Hematopoietic multipotent progenitor cell treated with erythropoietin and hydrocortisone succinate and interleukin-3 and kit ligand, for 4 days (in vitro differentiated cells): ENCODE measurements around the gene PDGFA.

Source experiments
- DNase-seq: peaks from one replicate; pipeline ENCODE4 v3.0.0-alpha.2; 2015

Gene PDGFA

GRCh38 chr7:457814-458510 is 61.7 kb downstream of the PDGFA start:
- no peak for DNase-seq

- peak; percentile 38 for DNase-seq
Observed at GRCh38 chr7:455110-455928, 64.3 kb downstream of the PDGFA start.

- no peak for DNase-seq
Observed at GRCh38 chr7:454356-455109, 65.1 kb downstream of the PDGFA start.

- no peak for DNase-seq
Observed at GRCh38 chr7:453597-454306, 65.9 kb downstream of the PDGFA start.

- DNase-seq = no peak
Observed at GRCh38 chr7:452791-453455, 66.7 kb downstream of the PDGFA start.

GRCh38 chr7:452226-452751 is 67.4 kb downstream of the PDGFA start:
- no peak for DNase-seq

- no peak for DNase-seq
Observed at GRCh38 chr7:451255-452225, 68.1 kb downstream of the PDGFA start.

- no peak for DNase-seq
Observed at GRCh38 chr7:450741-451140, 68.9 kb downstream of the PDGFA start.

- no peak for DNase-seq
Observed at GRCh38 chr7:450036-450435, 69.6 kb downstream of the PDGFA start.

GRCh38 chr7:449324-450019 is 70.2 kb downstream of the PDGFA start:
- no peak for DNase-seq

GRCh38 chr7:447523-447922 is 72.1 kb downstream of the PDGFA start:
- no peak for DNase-seq
